HG03442 (cell line): ENCODE data around the gene HSD3B2.
"Not testable (repeated sequence)": the region's sequence is repeated elsewhere in the genome, so short reads cannot be mapped to it uniquely, and the experiment has no call there.

Experiments used
- ATAC-seq: cut with Tn5 transposase; IDR thresholded peaks from one replicate; pipeline ENCODE4 v1.9.1; 2021; ENCODE audit warnings: mild to moderate bottlenecking, moderate library complexity; ENCODE audit not compliant: unreplicated experiment

HSD3B2 gene

GRCh38 chr1:119414950-119415349, at the start of gene HSD3B2:
Gene HSD3B2, plus strand, starts transcription at chr1:119415150. Its CDS starts 270 bp downstream, at chr1:119415420.
- no peak for ATAC-seq

- no peak for ATAC-seq
These were observed 48.5 kb upstream of the HSD3B2 start for GRCh38 chr1:119366424-119366823.

GRCh38 chr1:119367432-119368124, 47.4 kb upstream of the HSD3B2 start:
- peak; percentile 41 for ATAC-seq

GRCh38 chr1:119368554-119368953, 46.4 kb upstream of the HSD3B2 start, which contains the start of gene HAO2:
Gene HAO2, plus strand, starts transcription at chr1:119368785. Its CDS starts 12,301 bp downstream, at chr1:119381086.
- ATAC-seq, result no peak

- no peak for ATAC-seq
These were observed 44.2 kb upstream of the HSD3B2 start for GRCh38 chr1:119370748-119371147.

GRCh38 chr1:119371815-119372214, 43.1 kb upstream of the HSD3B2 start:
- ATAC-seq, result no peak

- peak; percentile 74 for ATAC-seq
These were observed 42.4 kb upstream of the HSD3B2 start for GRCh38 chr1:119372503-119373086.

GRCh38 chr1:119373465-119373864, 41.5 kb upstream of the HSD3B2 start:
- ATAC-seq, result peak; percentile 50

GRCh38 chr1:119374208-119374874, 40.6 kb upstream of the HSD3B2 start:
- peak; percentile 38 for ATAC-seq

GRCh38 chr1:119375366-119375765, 39.6 kb upstream of the HSD3B2 start:
- no peak for ATAC-seq

- no peak for ATAC-seq
These were observed 38.4 kb upstream of the HSD3B2 start for GRCh38 chr1:119376594-119376993.

- not testable (repeated sequence) for ATAC-seq
These were observed 37.4 kb upstream of the HSD3B2 start for GRCh38 chr1:119377594-119377993.

GRCh38 chr1:119379117-119379516, 35.8 kb upstream of the HSD3B2 start:
- no peak for ATAC-seq

- ATAC-seq, result no peak
These were observed 34.6 kb upstream of the HSD3B2 start for GRCh38 chr1:119380304-119380703.

GRCh38 chr1:119380983-119381662, 33.8 kb upstream of the HSD3B2 start:
- ATAC-seq, result no peak

- no peak for ATAC-seq
These were observed 30.4 kb upstream of the HSD3B2 start for GRCh38 chr1:119384591-119384990.

GRCh38 chr1:119385650-119386049, 29.3 kb upstream of the HSD3B2 start:
- no peak for ATAC-seq

- no peak for ATAC-seq
These were observed 27.1 kb upstream of the HSD3B2 start for GRCh38 chr1:119387858-119388257.

- ATAC-seq, result no peak
These were observed 26.5 kb upstream of the HSD3B2 start for GRCh38 chr1:119388450-119388849.

- no peak for ATAC-seq
These were observed 24.4 kb upstream of the HSD3B2 start for GRCh38 chr1:119390526-119390925.

GRCh38 chr1:119391749-119392148, 23.2 kb upstream of the HSD3B2 start:
- ATAC-seq, result no peak
